HG03378 (cell line): ENCODE measurements around the gene TXLNB.

Experiments used
- ATAC-seq: cut with Tn5 transposase; IDR thresholded peaks from one replicate; pipeline ENCODE4 v1.9.1; 2021; ENCODE audit warnings: mild to moderate bottlenecking, moderate library complexity; ENCODE audit not compliant: unreplicated experiment

Gene TXLNB

GRCh38 chr6:139275279-139276055, 16.3 kb downstream of the TXLNB start:
- ATAC-seq, result no peak

GRCh38 chr6:139271056-139271455, 20.7 kb downstream of the TXLNB start:
- ATAC-seq, result peak; percentile 86

- ATAC-seq, result peak; percentile 13
These were observed 21.5 kb downstream of the TXLNB start for GRCh38 chr6:139270249-139270648.

GRCh38 chr6:139265512-139266190, 26.1 kb downstream of the TXLNB start:
- no peak for ATAC-seq

GRCh38 chr6:139262519-139263300, 29.1 kb downstream of the TXLNB start:
- ATAC-seq, result peak; percentile 95

- ATAC-seq, result no peak
These were observed 33.9 kb downstream of the TXLNB start for GRCh38 chr6:139257821-139258398.

- ATAC-seq, result no peak
These were observed 34.5 kb downstream of the TXLNB start for GRCh38 chr6:139257291-139257690.

GRCh38 chr6:139256087-139256486, 35.7 kb downstream of the TXLNB start:
- ATAC-seq, result no peak

- no peak for ATAC-seq
These were observed 37.6 kb downstream of the TXLNB start for GRCh38 chr6:139254196-139254595.

GRCh38 chr6:139253656-139254055, 38.1 kb downstream of the TXLNB start:
- ATAC-seq, result no peak

- ATAC-seq, result no peak
These were observed 40.0 kb downstream of the TXLNB start for GRCh38 chr6:139251691-139252390.

- no peak for ATAC-seq
These were observed 40.6 kb downstream of the TXLNB start for GRCh38 chr6:139251045-139251690.

- ATAC-seq, result peak; percentile 92
These were observed 41.3 kb downstream of the TXLNB start for GRCh38 chr6:139250296-139251044.

- ATAC-seq, result no peak
These were observed 42.4 kb downstream of the TXLNB start for GRCh38 chr6:139249395-139249794.

- no peak for ATAC-seq
These were observed 42.9 kb downstream of the TXLNB start for GRCh38 chr6:139248911-139249310.

GRCh38 chr6:139247618-139248017, 44.2 kb downstream of the TXLNB start:
- ATAC-seq, result no peak

- ATAC-seq, result no peak
These were observed 48.3 kb downstream of the TXLNB start for GRCh38 chr6:139243536-139243935.

- no peak for ATAC-seq
These were observed 49.1 kb downstream of the TXLNB start for GRCh38 chr6:139242457-139243240.
